ENCODE data around the gene OR52I2.

The OR52I2 gene

DNA sequence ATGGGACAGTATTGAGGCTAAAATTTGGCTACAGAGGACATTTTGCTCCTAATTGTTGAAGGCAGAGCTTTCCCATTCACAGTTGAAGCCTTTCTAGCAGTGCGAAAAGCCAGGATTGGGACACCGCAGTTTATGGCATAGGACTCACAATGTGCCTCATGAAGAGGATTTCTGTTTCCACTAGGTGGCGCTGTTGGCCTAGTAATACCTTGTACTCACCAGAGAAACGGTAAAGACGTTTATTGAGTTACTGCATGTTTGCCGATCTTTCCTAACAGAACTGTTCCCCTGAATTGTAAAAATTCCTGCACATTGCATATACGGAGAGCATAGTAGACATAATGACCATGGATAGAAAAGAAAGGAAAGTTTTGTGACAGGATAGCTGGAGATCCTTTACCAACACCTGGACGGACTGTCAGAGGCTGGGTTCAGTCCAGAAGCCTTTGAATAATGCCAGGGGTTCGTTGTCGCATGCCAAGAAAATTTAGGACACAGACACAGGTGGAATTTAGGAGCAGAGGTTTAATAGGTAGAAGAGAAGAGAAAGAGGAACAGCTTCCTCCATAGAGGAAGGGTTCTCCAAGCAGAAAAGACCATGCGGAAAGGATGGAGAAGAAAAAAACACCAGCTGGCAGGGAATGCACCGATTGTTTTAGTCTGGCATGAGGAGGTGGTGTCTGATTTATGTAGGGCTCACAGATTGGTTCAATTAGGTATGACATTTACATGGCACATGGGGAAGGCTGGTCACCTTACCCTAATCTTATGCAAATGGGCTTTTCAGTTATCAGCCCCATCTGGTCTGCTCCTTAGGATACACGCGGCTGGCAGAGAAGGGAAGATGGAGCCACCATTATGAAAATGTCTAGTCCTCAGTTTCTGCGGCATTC is 44.9 kb downstream of the OR52I2 start:
- peaks cover 4 to 5% of the 10 kb centered on the region in 2 donors for H3K36me3 Mint-ChIP-seq
- H3K27me3 Mint-ChIP-seq = peaks cover 40 to 52% of the 10 kb centered on the region in 2 donors
- H3K9me3 Mint-ChIP-seq = peaks cover 7 to 11% of the 10 kb centered on the region in 2 donors
- DNase-seq (peak; percentile 32), ATAC-seq (replicated peaks) (peak; percentile 51 to 62)
- no peak overlapping the region for H3K27ac Mint-ChIP-seq
- no peaks in the 10 kb centered on the region for H3K4me1 Mint-ChIP-seq
- H3K4me3 Mint-ChIP-seq = no peak overlapping the region

DNA sequence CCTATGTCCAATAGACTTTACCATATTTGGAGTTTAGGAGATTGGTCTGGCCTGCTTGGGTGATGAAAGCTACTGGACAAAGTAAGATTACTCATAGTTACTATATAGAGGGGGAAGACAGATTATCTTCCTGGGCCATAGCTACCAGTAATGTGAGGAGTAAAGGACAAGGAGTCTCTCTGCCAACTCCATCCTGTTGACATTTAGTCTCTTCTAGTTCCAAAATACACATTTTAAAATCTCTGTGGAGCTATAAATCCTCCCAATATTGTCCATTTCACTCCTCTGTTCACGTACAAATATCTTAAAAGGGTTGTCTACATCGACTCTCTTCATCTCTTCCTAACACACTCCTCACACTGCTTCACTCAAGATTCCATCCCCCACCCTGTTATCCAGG is 54.6 kb downstream of the OR52I2 start:
- ATAC-seq (replicated peaks) (no peak), DNase-seq (no peak)
- H3K36me3 Mint-ChIP-seq = no peaks in the 10 kb centered on the region
- H3K27me3 Mint-ChIP-seq = peaks cover 2 to 4% of the 10 kb centered on the region in 2 donors
- no peak overlapping the region for H3K27ac Mint-ChIP-seq
- no peaks in the 10 kb centered on the region for H3K4me1 Mint-ChIP-seq
- H3K9me3 Mint-ChIP-seq = peaks cover 0 to 4% of the 10 kb centered on the region in 2 donors
- H3K4me3 Mint-ChIP-seq = no peak overlapping the region

DNA sequence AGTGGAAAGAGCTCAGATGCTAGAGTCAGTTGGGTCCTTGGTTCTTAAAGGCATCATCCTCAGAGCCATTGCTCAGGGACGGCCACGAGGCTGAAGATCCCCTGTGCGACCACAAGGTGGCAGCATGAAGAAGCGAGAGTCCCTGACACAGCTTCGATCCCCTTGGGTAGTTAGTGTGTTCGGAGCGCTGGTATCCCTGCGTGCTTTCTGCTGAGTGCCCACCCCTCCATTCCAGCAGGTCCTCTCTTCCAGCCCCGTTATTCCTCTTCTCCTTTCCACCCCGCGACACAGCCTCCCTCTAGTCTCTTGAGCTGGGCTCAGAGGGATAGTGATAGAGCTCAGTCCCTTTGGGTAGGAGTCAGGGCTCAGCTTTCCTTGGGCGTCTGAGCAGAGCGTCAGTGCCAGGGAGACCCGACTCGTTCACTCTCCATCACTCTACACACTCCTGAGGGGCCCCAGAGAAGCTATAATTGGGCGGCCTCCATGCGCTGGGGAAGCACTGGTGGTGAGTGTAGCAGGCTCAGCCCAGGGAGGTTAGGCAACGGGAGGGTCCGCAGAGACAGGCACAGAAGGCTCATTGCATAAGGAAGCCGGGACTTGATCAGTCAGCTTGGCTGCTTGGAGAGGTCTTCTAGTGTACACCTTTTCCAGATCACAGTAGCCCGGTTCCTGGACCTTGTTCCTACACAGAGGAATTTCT is 55.6 kb downstream of the OR52I2 start, which contains the start of gene OR51D1:
TSS of gene OR51D1 (plus strand) at position 516 of the 700 bp plus-strand sequence. CDS start 2,314 bp downstream, outside the sequence.
- DNase-seq = peak; percentile 59
- Mint-ChIP-seq H3K4me3 (no peak within 1 kb of the TSS), H3K4me1 (no peaks in the 10 kb centered on the region), H3K27me3 (peaks cover 0 to 10% of the 10 kb centered on the region in 2 donors), H3K27ac (no peak within 1 kb of the TSS), H3K36me3 (no peaks in the 10 kb centered on the region), H3K9me3 (no peaks in the 10 kb centered on the region)
- peak; percentile 89 to 96 for ATAC-seq (replicated peaks)

DNA sequence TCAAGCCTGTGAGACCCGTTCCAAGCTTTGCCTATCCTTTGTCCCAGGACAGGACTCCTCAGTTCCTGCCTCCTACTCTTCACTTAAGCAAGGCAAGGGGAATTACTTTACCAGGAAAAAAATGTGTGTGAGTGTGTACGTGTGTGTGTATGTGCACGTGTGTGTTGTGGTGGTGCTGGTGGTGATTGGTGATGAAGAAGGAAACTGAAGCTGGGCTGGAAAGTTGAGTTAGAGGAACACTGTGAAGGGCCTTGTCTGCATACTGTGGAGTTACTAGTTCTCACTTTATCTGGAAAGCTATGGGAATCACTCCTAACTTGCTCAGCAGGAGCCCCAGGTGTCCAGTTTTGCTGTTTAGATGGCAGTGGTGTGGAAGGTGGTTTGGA is 56.1 kb downstream of the OR52I2 start:
- H3K27ac Mint-ChIP-seq = no peak overlapping the region
- no peaks in the 10 kb centered on the region for H3K9me3 Mint-ChIP-seq

DNA sequence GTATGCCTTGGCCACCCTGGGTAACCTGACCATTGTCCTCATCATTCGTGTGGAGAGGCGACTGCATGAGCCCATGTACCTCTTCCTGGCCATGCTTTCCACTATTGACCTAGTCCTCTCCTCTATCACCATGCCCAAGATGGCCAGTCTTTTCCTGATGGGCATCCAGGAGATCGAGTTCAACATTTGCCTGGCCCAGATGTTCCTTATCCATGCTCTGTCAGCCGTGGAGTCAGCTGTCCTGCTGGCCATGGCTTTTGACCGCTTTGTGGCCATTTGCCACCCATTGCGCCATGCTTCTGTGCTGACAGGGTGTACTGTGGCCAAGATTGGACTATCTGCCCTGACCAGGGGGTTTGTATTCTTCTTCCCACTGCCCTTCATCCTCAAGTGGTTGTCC is 58.4 kb downstream of the OR52I2 start:
- ATAC-seq (replicated peaks) (no peak), DNase-seq (no peak)
- Mint-ChIP-seq H3K27ac (no peak overlapping the region), H3K4me1 (peaks cover 0 to 1% of the 10 kb centered on the region in 2 donors), H3K36me3 (no peaks in the 10 kb centered on the region), H3K4me3 (no peak overlapping the region), H3K27me3 (peaks cover 3 to 21% of the 10 kb centered on the region in 2 donors), H3K9me3 (no peaks in the 10 kb centered on the region)

More for the DNA sequence above, 56.1 kb downstream of the OR52I2 start:
- Mint-ChIP-seq H3K36me3 (no peaks in the 10 kb centered on the region), H3K4me1 (no peaks in the 10 kb centered on the region), H3K4me3 (no peak overlapping the region), H3K27me3 (peaks cover 0 to 10% of the 10 kb centered on the region in 2 donors)
- no peak for DNase-seq
- no peak for ATAC-seq (replicated peaks)

GRCh38 chr11:4641501-4641900 is 60.0 kb downstream of the OR52I2 start:
- H3K4me1 Mint-ChIP-seq = peaks cover 0 to 1% of the 10 kb centered on the region in 2 donors
- no peaks in the 10 kb centered on the region for H3K9me3 Mint-ChIP-seq
- DNase-seq (no peak), ATAC-seq (replicated peaks) (no peak)
- H3K27me3 Mint-ChIP-seq = peaks cover 8 to 24% of the 10 kb centered on the region in 2 donors
- no peak overlapping the region for H3K27ac Mint-ChIP-seq
- no peak overlapping the region for H3K4me3 Mint-ChIP-seq
- H3K36me3 Mint-ChIP-seq = no peaks in the 10 kb centered on the region

DNA sequence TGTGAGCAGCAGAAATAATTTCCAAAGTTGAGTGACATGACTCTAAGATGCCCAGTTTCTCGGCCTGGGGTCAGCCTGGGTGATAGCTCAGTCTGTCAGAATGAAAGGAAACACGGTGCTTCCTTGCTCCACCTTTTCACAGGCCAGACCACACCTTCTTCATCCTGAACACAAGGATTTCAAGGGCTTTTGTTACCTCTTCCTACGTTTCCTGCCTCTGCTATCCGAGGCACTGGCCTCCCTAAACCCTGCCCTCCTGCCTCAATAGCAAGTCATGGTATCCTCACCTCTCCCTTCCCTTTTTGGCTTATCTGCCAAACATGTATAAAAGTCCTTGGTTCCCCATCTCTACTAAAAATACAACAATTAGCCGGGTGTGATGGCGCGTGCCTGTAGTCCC is 60.5 kb downstream of the OR52I2 start:
- peaks cover 0 to 1% of the 10 kb centered on the region in 2 donors for H3K4me1 Mint-ChIP-seq
- DNase-seq = no peak
- H3K4me3 Mint-ChIP-seq = no peak overlapping the region
- ATAC-seq (replicated peaks) = no peak
- H3K27ac Mint-ChIP-seq = no peak overlapping the region
- H3K36me3 Mint-ChIP-seq = no peaks in the 10 kb centered on the region
- H3K27me3 Mint-ChIP-seq = peaks cover 8 to 24% of the 10 kb centered on the region in 2 donors
- H3K9me3 Mint-ChIP-seq = no peaks in the 10 kb centered on the region

All from stimulated activated naive B cell treated with anti-CD40 and anti-IgM and Interleukin-4, amounts not matched to agents 10 μg/mL and 1 μg/mL and 100 μg/mL, for 72 hours (primary cell).